ENCODE data around the gene TFEC. TPM values are rescaled to one million over a fixed set of nuclear protein-coding genes. Genes with fewer than 3 reads are reported as not detected.

Gene TFEC
- total and polyA plus RNA-seq, 10 donors, result 6.8 to 55.7 (median 34.1) TPM

GRCh38 chr7:115951547-115951946, 79.0 kb downstream of the TFEC start:
- peaks cover 0 to 12% (median 0%) of the 10 kb centered on the region in 6 donors for H3K36me3 ChIP-seq
- intact Hi-C loops (cut with DNase I; ENCODE audit: low total_unique reads), result no loop called here
- H3K4me3 ChIP-seq, result no peak overlapping the region
- H3K27me3 ChIP-seq (replicated peaks in 1 of 7), result no peaks in the 10 kb centered on the region
- no peaks in the 10 kb centered on the region for H3K9me3 ChIP-seq
- no peaks in the 10 kb centered on the region for H3K4me1 ChIP-seq
- no peak overlapping the region for H3K27ac ChIP-seq
- WGBS, 5 donors, result 90 to 95% (median 92%) methylated on average over 1 of the region's 1 CpG
- no peak for DNase-seq
- TF ChIP-seq POLR2AphosphoS5 (IDR thresholded peaks at IDR 0.05) (no peak), CTCF (IDR thresholded peaks at IDR 0.05 in 8 of 11, conservative IDR thresholded peaks at IDR 0.05 in 3 of 11) (no peak), POLR2A (IDR thresholded peaks at IDR 0.05) (no peak)

- DNase-seq, result no peak
- H3K4me1 ChIP-seq, result no peaks in the 10 kb centered on the region
- no peak overlapping the region for H3K27ac ChIP-seq
- no peaks in the 10 kb centered on the region for H3K9me3 ChIP-seq
- TF ChIP-seq CTCF (IDR thresholded peaks at IDR 0.05 in 8 of 11, conservative IDR thresholded peaks at IDR 0.05 in 3 of 11), result no peak
- TF ChIP-seq POLR2A (IDR thresholded peaks at IDR 0.05), result no peak
- no peak for TF ChIP-seq POLR2AphosphoS5 (IDR thresholded peaks at IDR 0.05)
- peaks cover 0 to 29% (median 0%) of the 10 kb centered on the region in 6 donors for H3K36me3 ChIP-seq
- WGBS, 5 donors, result 80 to 90% (median 85%) methylated on average over 5 of the region's 5 CpGs
- no peak overlapping the region for H3K4me3 ChIP-seq
- no peaks in the 10 kb centered on the region for H3K27me3 ChIP-seq (replicated peaks in 1 of 7)
- intact Hi-C loops (cut with DNase I; ENCODE audit: low total_unique reads), result no loop called here
Measured at GRCh38 chr7:115941703-115942268, 88.8 kb downstream of the TFEC start.

- DNase-seq, result no peak
- Histone ChIP-seq H3K27me3 (replicated peaks in 1 of 7) (no peaks in the 10 kb centered on the region), H3K36me3 (peaks cover 0 to 29% (median 0%) of the 10 kb centered on the region in 6 donors), H3K4me3 (no peak overlapping the region), H3K27ac (no peak overlapping the region), H3K9me3 (no peaks in the 10 kb centered on the region), H3K4me1 (no peaks in the 10 kb centered on the region)
- intact Hi-C loops (cut with DNase I; ENCODE audit: low total_unique reads), result no loop called here
- TF ChIP-seq POLR2A (IDR thresholded peaks at IDR 0.05) (no peak), POLR2AphosphoS5 (IDR thresholded peaks at IDR 0.05) (no peak), CTCF (IDR thresholded peaks at IDR 0.05 in 8 of 11, conservative IDR thresholded peaks at IDR 0.05 in 3 of 11) (no peak)
- WGBS, 5 donors, result 68 to 82% (median 76%) methylated on average over 3 of the region's 3 CpGs
Measured at GRCh38 chr7:115940460-115941060, 90.0 kb downstream of the TFEC start.

- Histone ChIP-seq H3K36me3 (peaks cover 0 to 29% (median 0%) of the 10 kb centered on the region in 6 donors), H3K4me3 (no peak overlapping the region), H3K27me3 (replicated peaks in 1 of 7) (no peaks in the 10 kb centered on the region), H3K4me1 (no peaks in the 10 kb centered on the region), H3K27ac (no peak overlapping the region), H3K9me3 (no peaks in the 10 kb centered on the region)
- intact Hi-C loops (cut with DNase I; ENCODE audit: low total_unique reads), result no loop called here
- DNase-seq, result no peak
- TF ChIP-seq CTCF (IDR thresholded peaks at IDR 0.05 in 8 of 11, conservative IDR thresholded peaks at IDR 0.05 in 3 of 11) (no peak), POLR2AphosphoS5 (IDR thresholded peaks at IDR 0.05) (no peak), POLR2A (IDR thresholded peaks at IDR 0.05) (no peak)
- WGBS, 5 donors, result 77 to 93% (median 93%) methylated on average over 1 of the region's 1 CpG
Measured at GRCh38 chr7:115937960-115938359, 92.6 kb downstream of the TFEC start.

Data from spleen (tissue), 11 donors.